Upper lobe of left lung (tissue), 4 donors: ENCODE data around the gene MOG.

Experiments used
- CTCF ChIP-seq, 6 experiments: fragments of 450-650 bp in 4 of 6; fragments of 200-600 bp in 2 of 6; sonication (generic) in 2 of 6; IDR thresholded peaks; one replicate each; pipeline ENCODE4 v1.5.1; 2016 to 2019; ENCODE audit warnings: antibody characterized with exemption in 6 of 6
- EP300 ChIP-seq, 4 donors: sonication (generic); formaldehyde crosslinking; IDR thresholded peaks; one replicate each; pipeline ENCODE4 v1.5.1; 2017; ENCODE audit warnings: antibody characterized with exemption in 4 of 4, control low read depth in 2 of 4
- POLR2A ChIP-seq, 4 donors: fragments of 450-650 bp; IDR thresholded peaks; one replicate each; pipeline ENCODE4 v1.5.1; 2016 to 2017; ENCODE audit warnings: antibody characterized with exemption in 4 of 4, mild to moderate bottlenecking in 2 of 4
- POLR2AphosphoS5 ChIP-seq, 2 donors: sonication (generic); formaldehyde crosslinking; IDR thresholded peaks; one replicate each; pipeline ENCODE4 v1.5.1; 2017; ENCODE audit warnings: antibody characterized with exemption in 2 of 2

- TF ChIP-seq CTCF (IDR thresholded peaks at IDR 0.05) (no peak), POLR2AphosphoS5 (IDR thresholded peaks at IDR 0.05) (no peak), EP300 (IDR thresholded peaks at IDR 0.05) (no peak), POLR2A (IDR thresholded peaks at IDR 0.05) (no peak)
Measured at GRCh38 chr6:29641430-29642148, 15.3 kb upstream of the MOG start.
